ENCODE results near the gene ITFG2.
"Not testable (repeated sequence)": the region's sequence is repeated elsewhere in the genome, so short reads cannot be mapped to it uniquely, and the experiment has no call there.

ITFG2 gene

GRCh38 chr12:2832550-2833127, 20.2 kb downstream of the ITFG2 start:
- DNase-seq = no peak

GRCh38 chr12:2833327-2833726, 20.9 kb downstream of the ITFG2 start:
- DNase-seq = no peak

GRCh38 chr12:2833810-2834209, 21.3 kb downstream of the ITFG2 start:
- no peak for DNase-seq

- no peak for DNase-seq
Measured at GRCh38 chr12:2834581-2835491, 22.4 kb downstream of the ITFG2 start, which contains the start of gene NRIP2. Gene NRIP2, minus strand, starts transcription at chr12:2835035. Its CDS starts 52 bp downstream, at chr12:2834983.

- DNase-seq = peak; percentile 15
Measured at GRCh38 chr12:2835691-2836403, 23.4 kb downstream of the ITFG2 start.

GRCh38 chr12:2836574-2836973, 24.1 kb downstream of the ITFG2 start:
- no peak for DNase-seq

GRCh38 chr12:2841056-2841650, 28.7 kb downstream of the ITFG2 start:
- no peak for DNase-seq

- DNase-seq = no peak
Measured at GRCh38 chr12:2842948-2843347, 30.5 kb downstream of the ITFG2 start.

- no peak for DNase-seq
Measured at GRCh38 chr12:2844786-2845185, 32.3 kb downstream of the ITFG2 start.

GRCh38 chr12:2845280-2845679, 32.8 kb downstream of the ITFG2 start:
- DNase-seq = no peak

GRCh38 chr12:2851931-2852330, 39.5 kb downstream of the ITFG2 start:
- no peak for DNase-seq

- DNase-seq = peak; percentile 41
Measured at GRCh38 chr12:2853626-2854025, 41.2 kb downstream of the ITFG2 start.

GRCh38 chr12:2854669-2855453, 42.4 kb downstream of the ITFG2 start:
- DNase-seq = no peak

GRCh38 chr12:2855546-2855945, 43.1 kb downstream of the ITFG2 start:
- no peak for DNase-seq

- DNase-seq = no peak
Measured at GRCh38 chr12:2856051-2856450, 43.6 kb downstream of the ITFG2 start.

GRCh38 chr12:2857021-2857431, 44.6 kb downstream of the ITFG2 start, which contains the start of gene TEX52:
Gene TEX52, minus strand, starts transcription at chr12:2857039. Its CDS starts 13 bp downstream, at chr12:2857026.
- no peak for DNase-seq

- DNase-seq = no peak
Measured at GRCh38 chr12:2857576-2857975, 45.1 kb downstream of the ITFG2 start.

- no peak for DNase-seq
Measured at GRCh38 chr12:2858334-2858733, 45.9 kb downstream of the ITFG2 start.

- no peak for DNase-seq
Measured at GRCh38 chr12:2858944-2859421, 46.5 kb downstream of the ITFG2 start.

- no peak for DNase-seq
Measured at GRCh38 chr12:2860170-2860569, 47.7 kb downstream of the ITFG2 start.

- DNase-seq = no peak
Measured at GRCh38 chr12:2862876-2863275, 50.4 kb downstream of the ITFG2 start.

- DNase-seq = not testable (repeated sequence)
Measured at GRCh38 chr12:2863402-2863801, 50.9 kb downstream of the ITFG2 start.

All from NCI-H526 treated with DMSO at 0.1 percent for 48 hours (cell line).